CD14-positive monocyte (primary cell): Measurements from ENCODE around the gene PRAC1. TPM values are rescaled to one million over a fixed set of nuclear protein-coding genes. Genes with fewer than 3 reads are reported as not detected.

Experiments
- DNase-seq, 3 donors: peaks; one replicate each; pipeline ENCODE4 v3.0.0-alpha.2; 2011 to 2022
- H2AFZ ChIP-seq: 2 replicates; pipeline ENCODE4 v1.6.0; 2012; ENCODE audit warnings: mild to moderate bottlenecking, low read depth, low read length, inconsistent platforms; ENCODE audit not compliant: insufficient read depth, poor library complexity, severe bottlenecking
- H3K27ac ChIP-seq, 2 donors: 1 replicate in 1 of 2; 2 replicates in 1 of 2; pipeline ENCODE4 v1.5.1; 2012 to 2013; ENCODE audit warnings: low read length in 2 of 2, control low read depth in 1 of 2, inconsistent platforms in 1 of 2, low read depth in 1 of 2, mild to moderate bottlenecking in 1 of 2
- H3K27me3 ChIP-seq, 2 donors: one replicate each; pipeline versions ENCODE4 v1.6.0 to v1.6.1; 2011 to 2013; ENCODE audit warnings: low read length in 2 of 2; ENCODE audit not compliant: control insufficient read depth in 2 of 2, insufficient read depth in 2 of 2
- H3K36me3 ChIP-seq, 2 donors: replicated peaks in 1 of 2; 1 replicate in 1 of 2; 2 replicates in 1 of 2; pipeline versions ENCODE4 v1.5.1 to v1.6.1; 2012 to 2013; ENCODE audit warnings: low read length in 2 of 2, control low read depth in 1 of 2, inconsistent platforms in 1 of 2, mild to moderate bottlenecking in 1 of 2; ENCODE audit not compliant: insufficient read depth in 2 of 2, control insufficient read depth in 1 of 2
- H3K4me1 ChIP-seq, 2 donors: 1 replicate in 1 of 2; 2 replicates in 1 of 2; pipeline versions ENCODE4 v1.5.1 to v1.6.1; 2012 to 2013; ENCODE audit warnings: low read length in 2 of 2, control low read depth in 1 of 2, inconsistent platforms in 1 of 2, mild to moderate bottlenecking in 1 of 2, moderate library complexity in 1 of 2; ENCODE audit not compliant: insufficient read depth in 2 of 2, control insufficient read depth in 1 of 2
- H3K4me2 ChIP-seq: replicated peaks from 2 replicates; pipeline ENCODE3; 2012; ENCODE audit warnings: low read length, moderate library complexity, mild to moderate bottlenecking; ENCODE audit not compliant: poor library complexity, severe bottlenecking; ENCODE audit errors: extremely low read depth
- H3K4me3 ChIP-seq, 3 experiments: fragments of 200-600 bp in 1 of 3; sonication (generic) in 1 of 3; replicated peaks in 1 of 3; 1 replicate in 2 of 3; 2 replicates in 1 of 3; pipeline ENCODE4 v1.5.1; 2011 to 2013; ENCODE audit warnings: low read length in 3 of 3, mild to moderate bottlenecking in 3 of 3, control low read depth in 2 of 3, low read depth in 2 of 3, inconsistent platforms in 1 of 3, moderate library complexity in 1 of 3
- H3K79me2 ChIP-seq: 2 replicates; pipeline ENCODE4 v1.6.0; 2012; ENCODE audit warnings: mild to moderate bottlenecking, control low read depth, inconsistent platforms, low read length, moderate library complexity; ENCODE audit not compliant: insufficient read depth
- H3K9ac ChIP-seq: 2 replicates; pipeline ENCODE4 v1.6.0; 2017; ENCODE audit warnings: low read length, mild to moderate bottlenecking; ENCODE audit not compliant: insufficient read depth, poor library complexity, severe bottlenecking
- H3K9me3 ChIP-seq, 2 donors: replicated peaks in 1 of 2; 1 replicate in 1 of 2; 2 replicates in 1 of 2; pipeline versions ENCODE4 v1.5.1 to v1.6.1; 2012 to 2013; ENCODE audit warnings: low read length in 2 of 2, control low read depth in 1 of 2; ENCODE audit not compliant: control insufficient read depth in 1 of 2, insufficient read depth in 1 of 2
- H4K20me1 ChIP-seq: 2 replicates; pipeline ENCODE4 v1.6.0; 2012; ENCODE audit warnings: mild to moderate bottlenecking, low read length, control low read depth, moderate library complexity; ENCODE audit not compliant: insufficient read depth
- H3K27ac Mint-ChIP-seq, 7 donors: one replicate each; pipeline ENCODE4 v1.8.0; 2020; ENCODE audit warnings: mild to moderate bottlenecking in 7 of 7, mixed read lengths in 7 of 7, moderate library complexity in 6 of 7, inconsistent platforms in 2 of 7
- H3K27me3 Mint-ChIP-seq, 3 donors: one replicate each; pipeline ENCODE4 v1.8.0; 2021 to 2022; ENCODE audit warnings: low read depth in 3 of 3, mild to moderate bottlenecking in 3 of 3, mixed read lengths in 3 of 3, moderate library complexity in 3 of 3, inconsistent platforms in 1 of 3
- H3K36me3 Mint-ChIP-seq, 2 donors: one replicate each; pipeline ENCODE4 v1.8.0; 2020; ENCODE audit warnings: mixed read lengths in 2 of 2, inconsistent platforms in 1 of 2, mild to moderate bottlenecking in 1 of 2
- H3K4me1 Mint-ChIP-seq: one replicate; pipeline ENCODE4 v1.8.0; 2020; ENCODE audit warnings: mild to moderate bottlenecking, mixed read lengths
- H3K4me3 Mint-ChIP-seq, 2 donors: one replicate each; pipeline ENCODE4 v1.8.0; 2020; ENCODE audit warnings: mild to moderate bottlenecking in 2 of 2, mixed read lengths in 2 of 2, moderate library complexity in 1 of 2
- H3K9me3 Mint-ChIP-seq, 7 donors: one replicate each; pipeline ENCODE4 v1.8.0; 2020 to 2022; ENCODE audit warnings: mixed read lengths in 7 of 7, mild to moderate bottlenecking in 6 of 7, moderate library complexity in 6 of 7, inconsistent platforms in 2 of 7
- CTCF ChIP-seq: fragments of 200-600 bp; IDR thresholded peaks from one replicate; pipeline ENCODE4 v1.8.0; 2022; ENCODE audit warnings: antibody characterized with exemption, mild to moderate bottlenecking
- WGBS: methylation state at CpG from one replicate; pipeline ENCODE4 v1.1.5; 2013; ENCODE audit warnings: missing lambda C conversion rate; ENCODE audit not compliant: insufficient coverage; 5-methylcytosine and 5-hydroxymethylcytosine counted together
- intact Hi-C, 2 donors: fragments of 100-400 bp; cut with micrococcal nuclease; formaldehyde crosslinking; loops; one replicate each; pipeline versions ENCODE4 v1.15.0 to v1.15.1; 2023
- polyA plus RNA-seq, 3 donors: library from polyadenylated mRNA; depleted of rRNA in 1 of 3; unstranded in 2 of 3; stranded (reverse) in 1 of 3; fragments of 300-500 nt in 2 of 3; fragments of >200 nt in 1 of 3; fragmentation: Illumina TruSeq in 2 of 3; gene quantifications; 1 replicate in 2 of 3; 2 replicates in 1 of 3; pipeline ENCODE4 v1.2.3, GENCODE V29; 2012 to 2021

The PRAC1 gene
- polyA plus RNA-seq, 3 donors, result not detected

- Histone ChIP-seq H3K4me2 (peak overlapping the region; percentile 70), H3K27me3 (peaks cover 95 to 100% of the 10 kb centered on the region in 2 donors), H3K36me3 (no peaks in the 10 kb centered on the region), H4K20me1 (no peaks in the 10 kb centered on the region), H3K9ac (no peak overlapping the region), H3K4me1 (peaks cover 25% of the 10 kb centered on the region in 2 donors), H3K4me3 (peak overlapping the region in 2 of 3 experiments; percentile 19 to 64), H3K79me2 (no peaks in the 10 kb centered on the region), H3K27ac (no peak overlapping the region), H3K9me3 (peaks cover 9 to 60% of the 10 kb centered on the region in 2 donors), H2AFZ (peak overlapping the region; percentile 48)
- Mint-ChIP-seq H3K4me3 (peak overlapping the region; percentile 56 to 88), H3K4me1 (peaks cover 32% of the 10 kb centered on the region), H3K9me3 (peaks cover 0 to 48% (median 21%) of the 10 kb centered on the region in 7 donors), H3K27ac (no peak overlapping the region), H3K36me3 (peaks cover 0 to 16% of the 10 kb centered on the region in 2 donors), H3K27me3 (peaks cover 98 to 100% (median 100%) of the 10 kb centered on the region in 3 donors)
- DNase-seq, result no peak
- no peak for TF ChIP-seq CTCF
- intact Hi-C loops, result no loop called here
- 2% methylated on average over 33 of the region's 42 CpGs for WGBS
Observed at GRCh38 chr17:48723423-48724250, 1.3 kb upstream of the PRAC1 start.

- WGBS, result 0% methylated on average over 8 of the region's 21 CpGs
- Mint-ChIP-seq H3K27ac (no peak within 1 kb of the TSS), H3K4me1 (peaks cover 35% of the 10 kb centered on the region), H3K9me3 (peaks cover 0 to 46% (median 21%) of the 10 kb centered on the region in 7 donors), H3K36me3 (peaks cover 0 to 16% of the 10 kb centered on the region in 2 donors), H3K4me3 (peak within 1 kb of the TSS; percentile 56 to 88), H3K27me3 (peaks cover 98 to 100% (median 100%) of the 10 kb centered on the region in 3 donors)
- Histone ChIP-seq H3K9ac (no peak within 1 kb of the TSS), H3K27ac (no peak within 1 kb of the TSS), H3K4me2 (peak within 1 kb of the TSS; percentile 70), H3K79me2 (no peaks in the 10 kb centered on the region), H2AFZ (peak within 1 kb of the TSS; percentile 48), H4K20me1 (no peaks in the 10 kb centered on the region), H3K27me3 (peaks cover 95 to 100% of the 10 kb centered on the region in 2 donors), H3K36me3 (no peaks in the 10 kb centered on the region), H3K9me3 (peaks cover 6 to 59% of the 10 kb centered on the region in 2 donors), H3K4me3 (peak within 1 kb of the TSS in 2 of 3 experiments; percentile 19 to 64), H3K4me1 (peaks cover 21 to 25% of the 10 kb centered on the region in 2 donors)
- peak in 2 of 3 donors; percentile 8 to 27 for DNase-seq
- no peak for TF ChIP-seq CTCF
- intact Hi-C loops, result no loop called here
Observed at GRCh38 chr17:48722915-48723422, 651 bp upstream of the PRAC1 start, which contains the start of gene PRAC2. Gene PRAC2, plus strand, starts transcription at chr17:48723185. Its CDS starts 1,226 bp downstream, at chr17:48724411.
